Adrenal gland (tissue), 5 donors: ENCODE results near the gene GPAM.

ENCODE experiments used
- CTCF ChIP-seq, 6 experiments: fragments of 450-650 bp in 4 of 6; fragments of 200-600 bp in 2 of 6; sonication (generic) in 1 of 6; IDR thresholded peaks; 1 replicate in 5 of 6; 2 replicates in 1 of 6; pipeline versions ENCODE4 v1.5.1 to v1.8.0; 2016 to 2021; ENCODE audit warnings: antibody characterized with exemption in 6 of 6, mild to moderate bottlenecking in 2 of 6, moderate library complexity in 1 of 6
- POLR2A ChIP-seq, 2 donors: fragments of 450-650 bp; IDR thresholded peaks; one replicate each; pipeline ENCODE4 v1.6.1; 2017; ENCODE audit warnings: antibody characterized with exemption in 2 of 2, mild to moderate bottlenecking in 2 of 2, moderate library complexity in 1 of 2
- donor health status: DM: no; HTN: no; CAD: no.

- TF ChIP-seq CTCF (IDR thresholded peaks at IDR 0.05) (no peak), POLR2A (IDR thresholded peaks at IDR 0.05) (no peak)
Observed at GRCh38 chr10:112224933-112225529, 41.5 kb upstream of the GPAM start.
